ENCODE measurements around the gene PNLIPRP1. TPM values are rescaled to one million over a fixed set of nuclear protein-coding genes. Genes with fewer than 3 reads are reported as not detected.

Gene PNLIPRP1
- total RNA-seq, 1 donor from 2014 or later = not detected

DNA sequence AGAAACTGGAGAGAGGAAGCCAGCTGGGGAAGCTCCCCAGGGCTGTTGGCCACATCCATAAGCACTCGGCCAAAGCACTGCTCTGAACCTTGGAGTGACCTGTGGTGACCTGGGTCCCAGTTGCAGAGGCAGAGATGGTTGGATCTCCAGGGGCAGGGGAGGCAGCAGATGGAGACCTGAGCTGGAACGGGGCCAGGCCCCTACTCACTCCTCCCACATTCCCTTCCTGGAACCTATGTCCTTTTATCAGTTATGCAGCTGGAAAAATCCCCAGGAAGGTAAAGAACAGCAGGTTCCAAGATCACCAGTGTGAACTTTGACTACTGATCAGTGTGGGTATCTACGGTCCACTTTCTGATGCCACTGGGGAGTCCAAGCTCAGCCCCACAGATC lies 20.4 kb downstream of the PNLIPRP1 start:
- Histone ChIP-seq H3K4me3 (ENCODE audit: low read depth, low read length) (no peak overlapping the region), H3K27me3 (ENCODE audit: control insufficient read depth, insufficient read depth, low read length) (peaks cover 2% of the 10 kb centered on the region), H3K36me3 (ENCODE audit: control insufficient read depth, insufficient read depth, low read length) (no peaks in the 10 kb centered on the region)
- FAIRE-seq (no peak), DNase-seq (ENCODE audit: low read depth) (no peak)
- TF ChIP-seq, protein P1, sequence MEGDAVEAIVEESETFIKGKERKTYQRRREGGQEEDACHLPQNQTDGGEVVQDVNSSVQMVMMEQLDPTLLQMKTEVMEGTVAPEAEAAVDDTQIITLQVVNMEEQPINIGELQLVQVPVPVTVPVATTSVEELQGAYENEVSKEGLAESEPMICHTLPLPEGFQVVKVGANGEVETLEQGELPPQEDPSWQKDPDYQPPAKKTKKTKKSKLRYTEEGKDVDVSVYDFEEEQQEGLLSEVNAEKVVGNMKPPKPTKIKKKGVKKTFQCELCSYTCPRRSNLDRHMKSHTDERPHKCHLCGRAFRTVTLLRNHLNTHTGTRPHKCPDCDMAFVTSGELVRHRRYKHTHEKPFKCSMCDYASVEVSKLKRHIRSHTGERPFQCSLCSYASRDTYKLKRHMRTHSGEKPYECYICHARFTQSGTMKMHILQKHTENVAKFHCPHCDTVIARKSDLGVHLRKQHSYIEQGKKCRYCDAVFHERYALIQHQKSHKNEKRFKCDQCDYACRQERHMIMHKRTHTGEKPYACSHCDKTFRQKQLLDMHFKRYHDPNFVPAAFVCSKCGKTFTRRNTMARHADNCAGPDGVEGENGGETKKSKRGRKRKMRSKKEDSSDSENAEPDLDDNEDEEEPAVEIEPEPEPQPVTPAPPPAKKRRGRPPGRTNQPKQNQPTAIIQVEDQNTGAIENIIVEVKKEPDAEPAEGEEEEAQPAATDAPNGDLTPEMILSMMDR (IDR thresholded peaks at IDR 0.05; ENCODE audit: insufficient read depth, low read length, severe bottlenecking) = no peak

GRCh38 chr10:116612107-116612769 lies 21.5 kb downstream of the PNLIPRP1 start:
- Histone ChIP-seq H3K36me3 (ENCODE audit: control insufficient read depth, insufficient read depth, low read length) (no peaks in the 10 kb centered on the region), H3K27me3 (ENCODE audit: control insufficient read depth, insufficient read depth, low read length) (peaks cover 2% of the 10 kb centered on the region), H3K4me3 (ENCODE audit: low read depth, low read length) (no peak overlapping the region)
- FAIRE-seq = no peak
- TF ChIP-seq, protein P1 (IDR thresholded peaks at IDR 0.05; ENCODE audit: insufficient read depth, low read length, severe bottlenecking) = no peak
- no peak for DNase-seq (ENCODE audit: low read depth)

DNA sequence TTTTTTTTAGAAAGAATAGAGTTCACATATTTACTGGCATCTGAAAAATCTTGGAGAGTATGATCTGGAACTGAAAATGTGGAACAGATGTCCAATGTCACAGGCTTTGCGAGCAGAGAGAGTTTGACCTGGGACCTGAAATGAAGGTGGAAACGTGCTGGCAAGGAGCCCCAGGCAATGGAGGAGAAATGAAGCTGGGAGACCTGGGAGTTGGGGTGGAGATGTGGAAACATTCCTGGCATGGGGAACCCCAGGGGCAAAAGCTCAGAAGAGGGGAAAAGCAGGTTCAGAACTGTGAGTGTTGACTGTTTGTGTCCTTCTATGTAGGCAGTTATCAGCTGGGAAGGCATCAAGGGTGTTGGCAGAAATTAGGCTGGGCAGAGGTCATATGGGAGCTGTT lies 22.7 kb downstream of the PNLIPRP1 start:
- H3K36me3 ChIP-seq (ENCODE audit: control insufficient read depth, insufficient read depth, low read length) = no peaks in the 10 kb centered on the region
- DNase-seq (ENCODE audit: low read depth) = no peak

GRCh38 chr10:116614796-116615195 lies 24.0 kb downstream of the PNLIPRP1 start:
- DNase-seq (ENCODE audit: low read depth) = no peak
- Histone ChIP-seq H3K36me3 (ENCODE audit: control insufficient read depth, insufficient read depth, low read length) (no peaks in the 10 kb centered on the region), H3K4me3 (ENCODE audit: low read depth, low read length) (no peak overlapping the region), H3K27me3 (ENCODE audit: control insufficient read depth, insufficient read depth, low read length) (no peaks in the 10 kb centered on the region)
- TF ChIP-seq, protein P1 (IDR thresholded peaks at IDR 0.05; ENCODE audit: insufficient read depth, low read length, severe bottlenecking) = no peak
- no peak for FAIRE-seq

More for the DNA sequence above, 22.7 kb downstream of the PNLIPRP1 start:
- Histone ChIP-seq H3K27me3 (ENCODE audit: control insufficient read depth, insufficient read depth, low read length) (peaks cover 2% of the 10 kb centered on the region), H3K4me3 (ENCODE audit: low read depth, low read length) (no peak overlapping the region)
- TF ChIP-seq, protein P1 (IDR thresholded peaks at IDR 0.05; ENCODE audit: insufficient read depth, low read length, severe bottlenecking) = no peak
- no peak for FAIRE-seq

DNA sequence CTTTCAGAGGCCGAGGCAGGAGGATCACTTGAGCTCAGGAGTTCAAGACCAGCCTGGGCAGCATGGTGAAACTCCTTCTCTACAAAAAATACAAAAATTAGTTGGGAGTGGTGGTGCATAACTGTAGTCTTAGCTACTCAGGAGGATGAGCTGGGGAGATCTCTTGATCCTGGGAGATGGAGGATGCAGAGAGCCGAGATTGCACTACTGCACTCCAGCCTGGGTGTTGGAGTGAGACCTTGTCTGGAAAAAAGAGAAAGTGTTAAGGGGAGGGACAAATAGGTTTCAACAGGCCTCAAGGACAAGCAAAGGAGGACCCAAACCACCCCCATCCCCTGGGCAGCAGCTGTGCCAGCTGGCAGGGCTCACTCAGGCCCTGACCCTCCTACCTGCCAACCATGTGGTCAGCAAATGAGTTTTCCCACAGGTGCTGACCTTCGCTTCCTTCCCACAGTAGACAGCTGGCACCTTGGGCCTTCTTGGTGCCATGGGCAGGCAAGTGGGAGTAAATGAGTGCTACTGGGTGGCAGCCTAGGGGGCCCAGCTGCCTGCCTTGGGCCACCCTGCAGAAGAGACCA lies 24.5 kb downstream of the PNLIPRP1 start:
- TF ChIP-seq, protein P1 (IDR thresholded peaks at IDR 0.05; ENCODE audit: insufficient read depth, low read length, severe bottlenecking) = no peak
- Histone ChIP-seq H3K27me3 (ENCODE audit: control insufficient read depth, insufficient read depth, low read length) (no peaks in the 10 kb centered on the region), H3K4me3 (ENCODE audit: low read depth, low read length) (no peak overlapping the region), H3K36me3 (ENCODE audit: control insufficient read depth, insufficient read depth, low read length) (no peaks in the 10 kb centered on the region)
- FAIRE-seq = no peak
- DNase-seq (ENCODE audit: low read depth) = no peak
